Esophagus muscularis mucosa (tissue), 4 donors: ENCODE measurements around the gene LTF.

Source experiments
- CTCF ChIP-seq, 3 experiments: fragments of 200-600 bp in 2 of 3; fragments of 450-650 bp in 1 of 3; sonication (generic) in 2 of 3; IDR thresholded peaks; one replicate each; pipeline ENCODE4 v1.5.1; 2017 to 2019; ENCODE audit warnings: antibody characterized with exemption in 3 of 3, mild to moderate bottlenecking in 2 of 3, moderate library complexity in 1 of 3
- EP300 ChIP-seq: sonication (generic); formaldehyde crosslinking; IDR thresholded peaks from one replicate; pipeline ENCODE4 v1.6.1; 2017; ENCODE audit warnings: antibody characterized with exemption
- POLR2A ChIP-seq: fragments of 450-650 bp; IDR thresholded peaks from one replicate; pipeline ENCODE4 v1.6.1; 2017; ENCODE audit warnings: antibody characterized with exemption, moderate library complexity, mild to moderate bottlenecking, low read depth

GRCh38 chr3:46463868-46464241 is 850 bp downstream of the LTF start:
- TF ChIP-seq CTCF (IDR thresholded peaks at IDR 0.05) = no peak
- TF ChIP-seq POLR2A = no peak
- TF ChIP-seq EP300 = no peak
